ENCODE results near the gene MCTP2.
"Not testable (repeated sequence)": the region's sequence is repeated elsewhere in the genome, so short reads cannot be mapped to it uniquely, and the experiment has no call there.

Gene MCTP2

DNA sequence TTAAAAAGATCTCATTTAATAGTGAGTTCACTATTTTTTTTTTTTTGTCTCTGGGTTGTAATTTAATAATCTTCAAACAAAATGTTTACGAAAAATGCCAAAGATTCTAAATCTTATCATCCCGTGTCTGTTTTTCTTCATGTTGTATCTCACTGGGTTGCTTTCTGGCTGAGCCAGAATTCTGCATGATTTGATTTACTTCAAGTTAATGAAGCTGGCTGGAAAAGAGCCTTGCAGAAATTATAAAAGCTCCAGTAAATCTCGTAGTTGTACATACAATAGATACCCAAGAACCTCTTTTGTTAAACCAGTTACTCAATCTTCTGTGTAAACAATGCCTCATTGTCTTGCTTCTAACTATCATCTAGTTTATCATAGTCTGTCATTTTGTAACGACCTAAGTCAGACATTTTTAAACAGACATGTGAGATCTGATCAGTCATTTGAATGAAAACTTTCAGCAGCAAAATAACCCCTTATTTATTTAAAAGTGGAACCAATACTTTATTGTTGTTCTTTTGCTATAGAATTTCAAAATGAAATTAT, 249.0 kb downstream of the MCTP2 start:
- no peak for DNase-seq (ENCODE audit: extremely low spot score, insufficient read length, low read depth)
- FAIRE-seq = no peak

DNA sequence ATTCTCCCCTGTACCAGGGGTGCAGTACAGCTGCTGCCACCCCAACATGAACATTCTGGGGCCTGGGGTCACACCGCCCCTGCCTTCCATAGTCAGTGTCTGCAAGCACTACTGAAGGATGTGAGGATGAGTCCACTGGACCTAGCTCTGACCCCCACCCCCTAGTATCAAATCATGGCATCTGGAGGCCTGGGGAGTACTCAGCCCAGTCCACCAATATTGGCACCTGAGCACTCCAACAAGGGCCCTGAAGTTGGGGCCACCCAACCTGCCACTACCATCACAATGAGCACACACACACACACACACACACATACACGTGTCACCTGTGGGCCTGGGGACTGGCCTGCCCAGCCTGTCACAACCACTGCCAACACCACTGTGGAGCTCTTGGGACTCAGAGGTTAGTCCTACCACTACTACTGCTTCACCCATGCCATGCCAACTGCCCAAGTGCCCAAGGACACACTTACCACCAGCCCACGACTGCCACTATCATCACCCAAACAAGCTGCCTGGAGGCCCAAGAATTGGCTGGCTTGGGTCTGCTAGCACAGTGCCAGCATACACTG, 253.9 kb downstream of the MCTP2 start:
- FAIRE-seq = no peak

DNA sequence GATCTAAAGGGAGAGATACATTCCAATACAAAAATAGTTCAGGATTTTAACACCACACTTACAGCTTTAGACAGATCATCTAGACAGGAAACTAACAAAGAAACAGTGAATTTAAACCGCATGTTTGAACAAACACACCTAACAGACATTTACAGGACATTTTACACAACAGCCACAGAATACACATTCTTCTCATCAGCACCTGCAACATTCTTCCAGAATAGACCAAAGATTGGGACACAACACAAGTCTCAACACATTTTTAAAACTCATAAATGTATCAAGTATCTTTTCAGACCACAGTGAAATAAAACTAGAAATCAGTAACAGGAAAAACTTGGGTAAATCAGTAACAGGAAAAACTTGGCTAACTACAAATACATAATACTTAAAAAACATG, 256.3 kb downstream of the MCTP2 start:
- FAIRE-seq = no peak

More for the DNA sequence above, 253.9 kb downstream of the MCTP2 start:
- no peak for DNase-seq (ENCODE audit: extremely low spot score, insufficient read length, low read depth)

DNA sequence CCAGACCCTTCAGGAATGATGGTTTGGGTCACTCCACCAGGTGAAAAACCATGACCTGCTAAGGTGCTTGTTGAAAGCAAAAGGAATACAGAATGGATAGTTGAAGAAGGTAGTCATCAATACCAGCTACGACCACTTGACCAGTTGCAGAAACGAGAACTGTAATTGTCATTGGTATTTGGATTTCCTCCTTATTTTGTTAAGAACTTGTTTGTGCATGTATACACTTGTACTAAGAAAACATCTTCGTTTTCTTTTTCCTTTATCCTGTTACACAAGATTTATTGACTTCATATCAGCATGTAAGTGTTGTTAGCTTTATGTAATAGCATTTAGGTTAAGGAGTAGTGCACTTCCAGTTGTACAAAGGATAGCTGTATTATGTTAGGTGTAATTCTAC, 261.8 kb downstream of the MCTP2 start:
- no peak for FAIRE-seq
- no peak for DNase-seq (ENCODE audit: extremely low spot score, insufficient read length, low read depth)

More for the DNA sequence above, 256.3 kb downstream of the MCTP2 start:
- DNase-seq (ENCODE audit: extremely low spot score, insufficient read length, low read depth) = no peak

DNA sequence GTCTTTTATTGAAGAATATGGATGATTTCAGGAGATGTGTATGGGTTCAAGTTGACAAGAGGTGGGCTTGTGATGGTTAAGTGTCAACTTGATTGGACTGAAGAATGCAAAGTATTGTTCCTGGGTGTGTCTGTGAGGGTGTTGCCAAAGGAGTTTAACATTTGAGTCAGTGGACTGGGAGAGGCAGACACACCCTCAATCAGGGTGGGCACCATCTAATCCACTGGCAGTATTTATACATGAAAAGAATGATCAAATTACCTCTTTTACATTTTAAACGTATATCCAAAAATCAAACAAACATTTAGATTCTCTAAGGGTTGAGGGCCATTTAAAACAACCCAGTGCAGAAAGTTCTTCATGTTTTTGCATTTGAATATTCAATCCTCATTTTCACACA, 262.2 kb downstream of the MCTP2 start:
- FAIRE-seq = not testable (repeated sequence)

DNA sequence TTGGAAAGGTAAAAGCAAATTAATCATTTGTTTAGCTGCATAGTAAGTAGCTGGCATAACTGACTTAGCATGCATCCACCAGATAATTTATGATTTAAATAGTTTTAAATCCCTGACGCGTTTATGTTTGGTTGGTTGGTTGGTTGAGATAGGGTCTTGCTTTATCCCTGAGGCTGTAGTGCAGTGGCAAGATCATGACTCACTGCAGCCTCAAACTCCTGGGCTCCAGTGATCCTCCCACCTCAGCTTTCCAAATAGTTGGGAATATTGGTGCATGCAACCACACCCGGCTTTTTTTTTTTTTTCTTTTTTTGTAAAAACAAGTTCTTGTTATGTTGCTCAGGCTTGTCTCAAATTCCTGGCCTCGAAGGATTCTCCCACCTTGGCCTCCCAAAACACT, 263.4 kb downstream of the MCTP2 start:
- no peak for FAIRE-seq
- DNase-seq (ENCODE audit: extremely low spot score, insufficient read length, low read depth) = no peak

More for the DNA sequence above, 262.2 kb downstream of the MCTP2 start:
- not testable (repeated sequence) for DNase-seq (ENCODE audit: extremely low spot score, insufficient read length, low read depth)

DNA sequence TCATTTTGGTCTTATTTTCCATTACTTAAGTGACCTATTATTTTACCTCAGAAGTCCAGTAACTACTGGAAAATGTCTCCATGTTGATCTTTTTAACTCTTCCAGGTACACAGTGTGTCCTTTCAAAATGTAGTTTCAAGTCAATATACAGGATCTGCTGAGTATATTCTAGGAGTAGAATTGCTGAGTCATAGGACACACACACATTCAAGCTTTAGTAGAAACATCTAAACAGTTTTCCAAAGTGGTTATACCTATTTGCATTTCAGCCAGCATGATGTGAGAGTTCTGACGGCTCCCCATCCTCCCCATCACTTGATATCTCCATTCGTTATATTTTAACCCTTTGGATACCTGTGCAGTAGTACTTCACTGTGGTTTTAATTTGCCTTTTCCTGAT, 271.9 kb downstream of the MCTP2 start:
- FAIRE-seq = no peak
- DNase-seq (ENCODE audit: extremely low spot score, insufficient read length, low read depth) = no peak

DNA sequence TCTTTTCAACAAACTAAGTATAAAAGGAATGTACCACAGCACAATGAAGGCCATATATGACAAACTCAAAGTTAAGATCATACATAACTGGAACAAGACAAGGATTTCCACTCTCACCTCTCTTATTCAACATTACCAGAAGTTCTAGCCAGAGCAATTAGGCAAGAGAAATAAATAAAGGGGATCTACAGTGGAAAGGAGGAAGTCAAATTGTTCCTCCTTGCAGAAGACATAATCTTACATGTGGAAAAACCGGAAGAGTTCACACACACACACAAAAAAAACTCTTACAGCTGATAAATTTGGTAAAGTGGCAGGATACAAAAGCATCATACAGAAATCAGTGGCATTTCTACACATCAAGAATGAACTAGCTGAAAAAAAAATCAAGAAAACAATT, 277.9 kb downstream of the MCTP2 start:
- no peak for FAIRE-seq
- DNase-seq (ENCODE audit: extremely low spot score, insufficient read length, low read depth) = no peak

DNA sequence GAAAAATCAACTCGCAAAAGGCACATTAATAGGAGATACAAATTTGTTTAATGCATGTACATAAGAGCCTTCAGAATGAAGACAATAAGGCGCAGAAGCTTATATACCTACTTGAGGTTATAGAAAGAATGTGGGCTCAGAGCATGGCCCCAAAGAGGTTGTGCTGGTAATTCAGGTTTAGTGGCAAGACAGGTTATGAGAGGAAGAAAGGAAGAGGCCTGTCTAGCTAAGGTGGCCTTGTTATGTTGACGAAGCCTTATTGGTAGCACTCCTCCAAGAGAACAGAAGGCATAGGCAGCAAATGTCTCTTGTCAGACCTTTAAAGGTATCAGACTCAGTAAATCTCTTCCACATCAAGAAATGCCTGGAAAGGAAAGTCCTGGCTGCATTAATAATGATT, 290.8 kb downstream of the MCTP2 start:
- no peak for DNase-seq (ENCODE audit: extremely low spot score, insufficient read length, low read depth)
- FAIRE-seq = no peak

DNA sequence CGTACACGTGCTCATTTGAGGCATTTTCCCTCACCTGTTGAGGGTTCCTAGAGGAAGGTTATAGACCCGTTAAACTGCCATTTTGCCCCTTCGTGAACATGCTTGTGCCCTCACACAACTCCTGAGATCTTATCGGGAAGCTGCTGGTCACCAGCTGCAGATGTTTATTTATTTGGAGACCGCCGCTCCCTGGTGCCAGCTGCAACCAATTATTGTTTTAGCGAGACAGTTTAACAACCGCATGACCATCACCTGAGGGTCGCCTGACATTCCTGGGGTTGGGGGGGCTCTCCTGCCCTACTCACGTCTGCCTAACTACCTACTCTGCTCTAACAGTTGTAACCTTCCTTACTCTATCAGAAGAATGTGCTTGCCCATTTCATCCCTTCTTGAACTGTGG, 292.5 kb downstream of the MCTP2 start:
- FAIRE-seq = no peak

DNA sequence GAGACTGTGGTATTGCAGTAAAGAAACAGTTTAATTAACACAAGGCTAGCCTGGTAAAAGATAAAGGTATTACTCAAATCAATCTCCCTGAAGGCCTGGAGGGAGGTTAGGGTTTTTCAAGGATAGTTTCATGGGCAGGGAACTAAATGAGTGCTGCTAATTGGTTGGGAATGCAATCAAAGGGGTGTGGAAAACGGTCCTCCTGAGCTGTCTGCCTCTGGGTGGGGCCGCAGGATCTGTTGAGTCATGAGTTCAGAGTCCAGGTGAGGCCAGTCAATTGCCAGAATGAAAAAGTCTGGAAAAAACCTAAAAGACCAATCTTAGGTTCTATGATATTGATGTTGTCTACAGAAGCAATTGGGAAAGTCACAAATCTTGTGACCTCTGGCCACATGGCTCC, 293.2 kb downstream of the MCTP2 start:
- FAIRE-seq (no peak), DNase-seq (ENCODE audit: extremely low spot score, insufficient read length, low read depth) (no peak)

More for the DNA sequence above, 292.5 kb downstream of the MCTP2 start:
- DNase-seq (ENCODE audit: extremely low spot score, insufficient read length, low read depth) = no peak

DNA sequence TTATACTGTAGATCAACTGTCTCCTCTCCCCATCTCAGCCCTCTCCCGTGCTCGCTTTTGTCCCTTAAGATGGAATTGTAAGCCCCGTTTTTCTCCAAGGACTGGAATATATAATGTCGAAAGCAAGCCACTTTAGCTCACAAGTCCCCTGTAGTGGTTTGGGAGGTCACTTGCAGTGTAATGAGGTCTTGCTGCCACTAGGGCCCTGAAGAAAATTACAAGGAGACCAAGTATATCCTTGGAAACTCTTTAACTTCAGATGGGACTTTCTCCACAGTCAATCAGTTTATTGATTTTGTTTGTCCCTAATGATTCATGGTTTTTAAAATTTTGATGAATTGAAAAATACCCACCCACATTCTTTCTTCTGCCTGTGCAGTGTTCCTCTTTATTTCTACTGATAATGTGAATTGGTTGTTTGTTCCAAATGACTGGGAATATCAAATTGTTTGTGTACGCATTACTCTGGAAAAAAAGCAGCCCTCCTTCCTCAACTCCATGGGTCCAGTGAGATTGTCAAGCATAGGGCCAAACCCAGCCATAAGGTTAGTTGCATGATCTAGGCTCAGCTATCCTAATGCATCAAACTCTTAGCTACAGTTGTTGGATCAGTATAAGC, 294.8 kb downstream of the MCTP2 start:
- DNase-seq (ENCODE audit: extremely low spot score, insufficient read length, low read depth) (no peak), FAIRE-seq (no peak)

DNA sequence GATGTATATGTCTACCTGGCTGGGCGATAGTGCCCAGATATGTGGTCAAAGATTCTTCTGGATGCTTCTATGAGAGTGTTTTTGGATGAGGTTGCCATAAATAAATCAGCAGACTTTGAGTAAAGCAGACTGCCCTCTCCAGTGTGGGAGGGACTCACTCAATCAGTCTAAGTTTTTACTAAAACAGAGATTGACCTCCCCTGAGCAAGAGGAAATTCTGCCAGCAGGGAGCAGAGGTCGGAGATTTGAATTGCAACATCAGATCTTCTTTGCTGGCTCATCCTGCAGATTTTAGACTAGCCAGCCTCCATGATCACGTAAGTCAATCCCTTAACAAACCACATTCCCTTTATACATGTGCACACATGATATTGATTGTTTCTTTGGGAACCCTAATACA, 300.9 kb downstream of the MCTP2 start:
- FAIRE-seq (no peak), DNase-seq (ENCODE audit: extremely low spot score, insufficient read length, low read depth) (no peak)
